ENCODE results near the gene C20orf204. TPM values are rescaled to one million over a fixed set of nuclear protein-coding genes. Genes with fewer than 3 reads are reported as not detected.

Gene C20orf204
- total and polyA plus RNA-seq, 9 of the 15 experiments (the other 6 are each of a cell fraction or from before 2014, with no cell fraction given), result 0.11 to 1.1 (median 0.36) TPM; not detected in 2

DNA sequence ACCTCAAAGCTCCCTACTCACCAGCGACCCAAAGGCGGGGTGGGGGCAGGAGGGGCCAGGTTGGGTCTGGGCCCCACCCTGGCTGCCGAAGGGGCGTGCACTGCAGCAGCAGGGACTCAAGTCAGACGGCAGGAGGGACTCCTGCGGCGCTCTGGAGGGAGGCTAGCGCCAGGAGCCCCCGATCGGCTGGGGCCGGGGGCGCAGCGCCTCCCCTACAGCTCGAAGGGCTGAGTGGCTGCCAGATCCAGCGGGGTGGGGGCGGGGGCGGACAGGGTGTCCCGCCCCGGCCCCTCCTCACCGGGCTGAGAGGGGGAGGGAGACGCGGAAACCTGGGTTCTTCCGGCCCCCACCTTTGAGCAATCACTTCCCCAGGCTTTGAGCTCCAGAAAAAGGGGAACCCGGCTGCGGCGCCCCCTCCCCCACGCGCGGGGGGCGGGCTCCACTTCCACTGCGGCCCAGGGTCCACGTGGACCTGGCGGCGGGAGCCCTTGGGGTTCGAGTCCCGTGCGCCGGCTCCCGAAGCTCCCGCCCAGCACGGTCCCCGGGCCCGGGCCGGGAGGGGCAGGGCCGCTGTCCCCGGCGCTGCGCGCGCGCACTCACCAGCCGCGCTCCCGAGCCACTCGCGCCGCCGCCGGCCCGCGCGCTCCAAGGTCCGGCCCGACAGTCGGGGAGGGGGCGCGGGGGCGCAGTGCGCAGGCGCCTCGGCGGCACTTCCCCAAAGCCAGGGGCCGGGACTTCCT is 43.5 kb downstream of the C20orf204 start, which contains the start of gene RGS19 (continued):
- TF ChIP-seq ZC3H11A (IDR thresholded peaks at IDR 0.05; ENCODE audit: low read depth, low read length) (no peak), ARID1B (IDR thresholded peaks at IDR 0.05) (peak; percentile 32; the same call in 1 of the 2 replicates), NR3C1 (CRISPR knock-in tag; IDR thresholded peaks at IDR 0.05) (0 out of 2 replicates have a peak, but pooled peaks have one; percentile 3), MTA2 (IDR thresholded peaks at IDR 0.05; ENCODE audit: low read depth) (no peak), E2F3 (CRISPR knock-in tag; IDR thresholded peaks at IDR 0.05) (0 out of 2 replicates have a peak, but pooled peaks have one; percentile 43), ZBTB7A (IDR thresholded peaks at IDR 0.05; ENCODE audit: borderline replicate concordance, control insufficient read depth, low read depth, low read length) (peak; percentile 55; the same call in 1 of the 2 replicates)

- Histone ChIP-seq H2AFZ (ENCODE audit: low read depth, low read length) (peak within 1 kb of the TSS; percentile 90), H3K4me2 (ENCODE audit: insufficient read depth, low read length) (peak within 1 kb of the TSS; percentile 70), H3K4me3 (peak within 1 kb of the TSS; percentile 70), H3K4me1 (replicated peaks in 1 of 2; ENCODE audit: control insufficient read depth in 2 of 2, insufficient read depth in 2 of 2, low read length in 2 of 2) (peaks cover 16 to 90% of the 10 kb centered on the region in 2 experiments; a peak in 4 of 5 replicates), H3K27ac (ENCODE audit: extremely low read depth, low read depth, low read length) (peak within 1 kb of the TSS; percentile 75), H3K9ac (ENCODE audit: insufficient read depth in 1 of 2, low read depth in 2 of 2, low read length in 2 of 2) (peak within 1 kb of the TSS; percentile 78 to 94), H3K9me1 (ENCODE audit: control insufficient read depth, insufficient read depth, low read length) (no peaks in the 10 kb centered on the region), H3K36me3 (ENCODE audit: control insufficient read depth, insufficient read depth, low read length) (no peaks in the 10 kb centered on the region), H4K20me1 (replicated peaks; ENCODE audit: control insufficient read depth, insufficient read depth, low read length) (no peaks in the 10 kb centered on the region; the same call in 1 of the 2 replicates), H3K9me3 (replicated peaks; ENCODE audit: control insufficient read depth, insufficient read depth, low read depth, low read length) (no peaks in the 10 kb centered on the region), H3K27me3 (ENCODE audit: control insufficient read depth in 2 of 2, insufficient read depth in 2 of 2, low read length in 2 of 2) (peaks cover 6 to 15% of the 10 kb centered on the region in 2 experiments; a peak in 4 of 5 replicates), H3K79me2 (ENCODE audit: control insufficient read depth, insufficient read depth, low read length) (peaks cover 10% of the 10 kb centered on the region; the same call in 2 of the 3 replicates)
- intact Hi-C loops (cut with micrococcal nuclease) (no loop called here), in situ Hi-C loops (cut with MboI) (no loop called here)
- no peak; the same call in 2 of the 3 replicates for ATAC-seq
- WGBS (ENCODE audit: insufficient coverage, low coverage, missing lambda C conversion rate), result 14% methylated on average over 27 of the region's 62 CpGs
- ChIA-PET POLR2A (interaction anchor here (0.5 to 1.2 kb wide), 2 partner anchors 18 to 20 kb away, joined by 3 read pairs; no protein-coding TSS in a partner anchor), CTCF (ENCODE audit: low intra/inter-chr PET ratio) (no interaction called here)
- no peak for FAIRE-seq
- no TSS peak for BruUV-seq (replicated peaks)
- DNase-seq (ENCODE audit: extremely low read depth in 1 of 4, low spot score in 3 of 4), result no peak
- TF ChIP-seq, protein P1, sequence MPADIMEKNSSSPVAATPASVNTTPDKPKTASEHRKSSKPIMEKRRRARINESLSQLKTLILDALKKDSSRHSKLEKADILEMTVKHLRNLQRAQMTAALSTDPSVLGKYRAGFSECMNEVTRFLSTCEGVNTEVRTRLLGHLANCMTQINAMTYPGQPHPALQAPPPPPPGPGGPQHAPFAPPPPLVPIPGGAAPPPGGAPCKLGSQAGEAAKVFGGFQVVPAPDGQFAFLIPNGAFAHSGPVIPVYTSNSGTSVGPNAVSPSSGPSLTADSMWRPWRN (IDR thresholded peaks at IDR 0.05; ENCODE audit: low read depth), result no peak
- TF ChIP-seq KLF6 (CRISPR knock-in tag; IDR thresholded peaks at IDR 0.05; ENCODE audit: borderline replicate concordance) (no peak), ZFP30 (CRISPR knock-in tag; IDR thresholded peaks at IDR 0.05; ENCODE audit: borderline replicate concordance) (no peak), CBX5 (IDR thresholded peaks at IDR 0.05; ENCODE audit: borderline replicate concordance, low read depth) (no peak), TAF7 (tag; IDR thresholded peaks at IDR 0.05) (no peak), ZBTB7A (IDR thresholded peaks at IDR 0.05; ENCODE audit: borderline replicate concordance, control insufficient read depth, low read depth, low read length) (0 out of 2 replicates have a peak, but pooled peaks have one; percentile 19), ZFX (CRISPR knock-in tag; IDR thresholded peaks at IDR 0.05) (0 out of 2 replicates have a peak, but pooled peaks have one; percentile 23), MAFG (tag; conservative IDR thresholded peaks at IDR 0.05) (no peak), MCM5 (IDR thresholded peaks at IDR 0.05; ENCODE audit: low read depth) (no peak), XRCC5 (IDR thresholded peaks at IDR 0.05; ENCODE audit: low read depth, low read length) (no peak), SAP30 (IDR thresholded peaks at IDR 0.05; ENCODE audit: borderline replicate concordance, insufficient read depth, low read depth, low read length, poor library complexity, severe bottlenecking) (peak; percentile 16)
- TF ChIP-seq, protein P2, sequence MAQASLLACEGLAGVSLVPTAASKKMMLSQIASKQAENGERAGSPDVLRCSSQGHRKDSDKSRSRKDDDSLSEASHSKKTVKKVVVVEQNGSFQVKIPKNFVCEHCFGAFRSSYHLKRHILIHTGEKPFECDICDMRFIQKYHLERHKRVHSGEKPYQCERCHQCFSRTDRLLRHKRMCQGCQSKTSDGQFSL (CRISPR knock-in tag; IDR thresholded peaks at IDR 0.05), result peak; percentile 28; the same call in 1 of the 2 replicates
- TF ChIP-seq, protein P2 (tag; IDR thresholded peaks at IDR 0.05), result no peak
Measured at GRCh38 chr20:64080013-64080812, 44.2 kb downstream of the C20orf204 start, which contains the start of gene OPRL1. OPRL1 (plus strand) TSS chr20:64080082; CDS start chr20:64092721, 12,639 bp downstream.
